C4-2B (cell line): ENCODE measurements around the gene PI16.

ENCODE experiments used
- H3K27ac ChIP-seq: fragments of 450-650 bp; 2 replicates; pipeline ENCODE4 v1.5.1; 2017
- CTCF ChIP-seq: fragments of 450-650 bp; conservative IDR thresholded peaks from 2 replicates; pipeline ENCODE4 v1.5.1; 2017; ENCODE audit warnings: mild to moderate bottlenecking
- ZFX ChIP-seq: fragments of 450-650 bp; IDR thresholded peaks from 2 replicates; pipeline ENCODE4 v1.6.1; 2017

The PI16 gene

GRCh38 chr6:36913082-36913481 is 41.5 kb upstream of the PI16 start:
- no peak for TF ChIP-seq ZFX
- H3K27ac ChIP-seq = no peak overlapping the region

GRCh38 chr6:36914227-36914794 is 40.2 kb upstream of the PI16 start:
- TF ChIP-seq ZFX (no peak), CTCF (peak; percentile 61)
- H3K27ac ChIP-seq = peak overlapping the region; percentile 8; the same call in 1 of the 2 replicates

GRCh38 chr6:36915599-36915998 is 38.9 kb upstream of the PI16 start:
- H3K27ac ChIP-seq = no peak overlapping the region

GRCh38 chr6:36916126-36916525 is 38.4 kb upstream of the PI16 start:
- TF ChIP-seq ZFX = no peak
- TF ChIP-seq CTCF = no peak
- H3K27ac ChIP-seq = no peak overlapping the region

More at GRCh38 chr6:36915599-36915998, 38.9 kb upstream of the PI16 start:
- no peak for TF ChIP-seq ZFX
- TF ChIP-seq CTCF = no peak

GRCh38 chr6:36917541-36918193 is 36.9 kb upstream of the PI16 start:
- TF ChIP-seq CTCF (no peak), ZFX (no peak)
- no peak overlapping the region for H3K27ac ChIP-seq

GRCh38 chr6:36920049-36920448 is 34.5 kb upstream of the PI16 start:
- TF ChIP-seq ZFX (no peak), CTCF (no peak)
- H3K27ac ChIP-seq = peak overlapping the region; percentile 20; the same call in 1 of the 2 replicates

GRCh38 chr6:36920546-36920945 is 34.0 kb upstream of the PI16 start:
- H3K27ac ChIP-seq = peak overlapping the region; percentile 20; the same call in 1 of the 2 replicates

More at GRCh38 chr6:36920546-36920945, 34.0 kb upstream of the PI16 start:
- TF ChIP-seq ZFX = no peak
- no peak for TF ChIP-seq CTCF
